ENCODE data around the gene CRBN. TPM values are rescaled to one million over a fixed set of nuclear protein-coding genes. Genes with fewer than 3 reads are reported as not detected.

Gene CRBN
- total and polyA plus RNA-seq, 2 donors (not counting 3 experiments of a cell fraction or from before 2014, with no cell fraction given), result 25.2 to 36.1 TPM

DNA sequence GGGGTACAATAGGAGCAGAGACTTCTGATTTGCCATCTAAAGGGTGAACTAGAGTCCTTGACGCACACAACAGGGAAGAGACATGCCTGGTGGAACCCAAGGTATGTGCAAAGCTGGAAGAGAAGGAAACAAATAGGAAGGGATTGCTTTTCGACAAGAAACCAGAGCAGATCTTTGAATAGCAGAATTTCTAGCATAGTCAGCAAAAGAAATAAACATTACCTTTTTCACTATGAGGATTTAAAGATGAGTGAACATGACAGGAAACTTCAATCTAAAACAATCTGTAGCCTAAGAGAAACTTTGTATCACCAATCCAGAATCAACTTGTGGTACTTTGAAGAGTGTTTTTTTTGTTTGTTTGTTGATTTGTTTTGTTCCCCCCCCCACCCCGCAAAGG is 74.2 kb downstream of the CRBN start:
- no TSS peak for BruUV-seq (replicated peaks)
- H3K27me3 ChIP-seq (ENCODE audit: control insufficient read depth in 2 of 2, insufficient read depth in 2 of 2, low read length in 2 of 2), result no peaks in the 10 kb centered on the region
- H4K20me1 ChIP-seq (replicated peaks; ENCODE audit: control insufficient read depth, extremely low read depth, insufficient read depth, low read length), result no peaks in the 10 kb centered on the region
- H3K9ac ChIP-seq (replicated peaks; ENCODE audit: extremely low read depth, insufficient read depth, low read length), result no peak overlapping the region
- no peak overlapping the region for H3K27ac ChIP-seq (ENCODE audit: insufficient read depth, low read depth, low read length)
- intact Hi-C loops (cut with micrococcal nuclease) (no loop called here), dilution Hi-C loops (cut with MboI; ENCODE audit: extremely low pct_ligation_motif_present, low sequenced_read_pairs) (no loop called here)
- no peak overlapping the region for H3K4me2 ChIP-seq (ENCODE audit: insufficient read depth, low read length)
- FAIRE-seq, result no peak
- TF ChIP-seq POLR2AphosphoS5 (IDR thresholded peaks at IDR 0.05; ENCODE audit: insufficient read depth, low read depth, low read length) (no peak), JUN (IDR thresholded peaks at IDR 0.05; ENCODE audit: borderline replicate concordance, insufficient read depth, insufficient read length, low read depth) (no peak), FOS (IDR thresholded peaks at IDR 0.05; ENCODE audit: borderline replicate concordance, insufficient read depth, low read length) (no peak), EZH2 (IDR thresholded peaks at IDR 0.05; ENCODE audit: borderline replicate concordance, low read depth, low read length, severe bottlenecking) (no peak), GATA2 (IDR thresholded peaks at IDR 0.05; ENCODE audit: insufficient read depth, insufficient read length, low read depth, low read length) (no peak), CTCF (IDR thresholded peaks at IDR 0.05; ENCODE audit: extremely low read depth in 1 of 2, insufficient read depth in 1 of 2, low read depth in 1 of 2, low read length in 2 of 2) (no peak), POLR2A (IDR thresholded peaks at IDR 0.05; ENCODE audit: low read depth, low read length) (no peak), MYC (IDR thresholded peaks at IDR 0.05; ENCODE audit: low read depth, low read length) (no peak)
- TF ChIP-seq, protein P1, sequence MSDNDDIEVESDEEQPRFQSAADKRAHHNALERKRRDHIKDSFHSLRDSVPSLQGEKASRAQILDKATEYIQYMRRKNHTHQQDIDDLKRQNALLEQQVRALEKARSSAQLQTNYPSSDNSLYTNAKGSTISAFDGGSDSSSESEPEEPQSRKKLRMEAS (IDR thresholded peaks at IDR 0.05; ENCODE audit: insufficient read depth, insufficient read length), result no peak
- H3K36me3 ChIP-seq (ENCODE audit: control insufficient read depth in 2 of 2, extremely low read depth in 1 of 2, insufficient read depth in 2 of 2, low read length in 2 of 2), result no peaks in the 10 kb centered on the region
- no peak overlapping the region for H2AFZ ChIP-seq (ENCODE audit: low read depth, low read length)
- DNase-seq (ENCODE audit: low read depth, low spot score), result no peak
- H3K9me3 ChIP-seq (replicated peaks; ENCODE audit: control insufficient read depth, insufficient read depth, low read length), result no peaks in the 10 kb centered on the region
- no peaks in the 10 kb centered on the region for H3K79me2 ChIP-seq (ENCODE audit: control insufficient read depth, insufficient read depth, low read length)
- no peaks in the 10 kb centered on the region for H3K4me1 ChIP-seq (ENCODE audit: control insufficient read depth, extremely low read depth, insufficient read depth, low read length)
- no peak overlapping the region for H3K4me3 ChIP-seq (replicated peaks in 1 of 3; ENCODE audit: insufficient read depth in 1 of 3, low read depth in 1 of 3, low read length in 3 of 3)
- POLR2A ChIA-PET, result no interaction called here
- CTCF ChIA-PET, result no interaction called here
- H3K9me1 ChIP-seq (replicated peaks; ENCODE audit: control insufficient read depth, extremely low read depth, insufficient read depth, low read length), result no peaks in the 10 kb centered on the region
